SU-DHL-6 (cell line): Measurements from ENCODE around the gene SH2D4B.

Source experiments
- H2AFZ ChIP-seq: fragments of 200-600 bp; sonication (generic); 2 replicates; pipeline ENCODE4 v1.6.1; 2014; ENCODE audit warnings: low read depth, mild to moderate bottlenecking, moderate library complexity, mixed read lengths, antibody characterized with exemption, low read length; ENCODE audit not compliant: severe bottlenecking
- H3F3A ChIP-seq: fragments of 200-600 bp; shearing (Covaris generic); 2 replicates; pipeline ENCODE4 v1.6.0; 2016; ENCODE audit warnings: antibody characterized with exemption, mild to moderate bottlenecking; ENCODE audit not compliant: insufficient read depth
- H3K27ac ChIP-seq: fragments of 200-600 bp; sonication (generic); 2 replicates; pipeline ENCODE4 v1.5.1; 2016; ENCODE audit warnings: low read depth, mild to moderate bottlenecking, low read length, moderate library complexity, mixed read lengths
- H3K27me3 ChIP-seq: fragments of 200-600 bp; sonication (generic), shearing (Covaris generic); 2 replicates; pipeline ENCODE4 v1.6.0; 2014; ENCODE audit warnings: mild to moderate bottlenecking, low read length
- H3K36me3 ChIP-seq: fragments of 200-600 bp; sonication (generic); 2 replicates; pipeline ENCODE4 v1.6.1; 2014; ENCODE audit warnings: mild to moderate bottlenecking, low read length, mixed read lengths
- H3K4me2 ChIP-seq: fragments of 300-600, 200-600 bp; shearing (Covaris generic), sonication (generic); 2 replicates; pipeline ENCODE4 v1.6.0; 2014; ENCODE audit warnings: low read length, low read depth, mild to moderate bottlenecking; ENCODE audit not compliant: poor library complexity, severe bottlenecking
- H3K4me3 ChIP-seq: fragments of 200-600 bp; sonication (generic); 2 replicates; pipeline ENCODE4 v1.5.1; 2014; ENCODE audit warnings: antibody characterized with exemption, low read length, mild to moderate bottlenecking, mixed read lengths; ENCODE audit not compliant: insufficient read depth, poor library complexity, severe bottlenecking
- H3K79me2 ChIP-seq: fragments of 200-600 bp; sonication (generic); 2 replicates; pipeline ENCODE4 v1.6.1; 2014; ENCODE audit warnings: mild to moderate bottlenecking, low read length, moderate library complexity; ENCODE audit not compliant: insufficient read depth
- H3K9ac ChIP-seq: fragments of 200-600 bp; sonication (generic); 2 replicates; pipeline ENCODE4 v1.7.0; 2014; ENCODE audit warnings: mild to moderate bottlenecking, low read length
- H3K9me2 ChIP-seq: fragments of 200-600 bp; sonication (generic); replicated peaks from 2 replicates; pipeline ENCODE4 v1.6.1; 2014; ENCODE audit warnings: low read length; ENCODE audit not compliant: insufficient read depth
- H3K9me3 ChIP-seq: fragments of 200-600 bp; sonication (generic); 2 replicates; pipeline ENCODE4 v1.6.1; 2014; ENCODE audit warnings: low read length, mixed read lengths; ENCODE audit not compliant: insufficient read depth
- H4K20me1 ChIP-seq: fragments of 200-600 bp; sonication (generic); 2 replicates; pipeline ENCODE4 v1.6.1; 2014; ENCODE audit warnings: low read depth, mild to moderate bottlenecking, antibody characterized with exemption, low read length, moderate library complexity, mixed read lengths
- EZH2phosphoT487 ChIP-seq: fragments of 200-600 bp; sonication (generic), shearing (Covaris generic); conservative IDR thresholded peaks from 2 replicates; pipeline ENCODE4 v1.6.1; 2018; ENCODE audit warnings: mild to moderate bottlenecking, antibody characterized with exemption, low read length, moderate library complexity, mixed read lengths
- TF ChIP-seq, protein P1 (sequence below): fragments of 200-600 bp; sonication (generic); IDR thresholded peaks from one replicate; pipeline ENCODE4 v1.5.1; 2017; ENCODE audit warnings: antibody characterized with exemption, mild to moderate bottlenecking, low read length, moderate library complexity; ENCODE audit not compliant: insufficient read depth, poor library complexity, severe bottlenecking

SH2D4B gene

GRCh38 chr10:80691441-80691840 is 153.7 kb downstream of the SH2D4B start:
- no peak overlapping the region for H2AFZ ChIP-seq
- H3K4me2 ChIP-seq = no peak overlapping the region
- H3K4me3 ChIP-seq = no peak overlapping the region
- no peaks in the 10 kb centered on the region for H3K9me3 ChIP-seq
- H3K27ac ChIP-seq = no peak overlapping the region
- no peaks in the 10 kb centered on the region for H3K9me2 ChIP-seq
- no peak overlapping the region for H3K9ac ChIP-seq
- no peaks in the 10 kb centered on the region for H3K36me3 ChIP-seq
- H3K79me2 ChIP-seq = no peaks in the 10 kb centered on the region
- H4K20me1 ChIP-seq = no peaks in the 10 kb centered on the region
- TF ChIP-seq, protein P1, sequence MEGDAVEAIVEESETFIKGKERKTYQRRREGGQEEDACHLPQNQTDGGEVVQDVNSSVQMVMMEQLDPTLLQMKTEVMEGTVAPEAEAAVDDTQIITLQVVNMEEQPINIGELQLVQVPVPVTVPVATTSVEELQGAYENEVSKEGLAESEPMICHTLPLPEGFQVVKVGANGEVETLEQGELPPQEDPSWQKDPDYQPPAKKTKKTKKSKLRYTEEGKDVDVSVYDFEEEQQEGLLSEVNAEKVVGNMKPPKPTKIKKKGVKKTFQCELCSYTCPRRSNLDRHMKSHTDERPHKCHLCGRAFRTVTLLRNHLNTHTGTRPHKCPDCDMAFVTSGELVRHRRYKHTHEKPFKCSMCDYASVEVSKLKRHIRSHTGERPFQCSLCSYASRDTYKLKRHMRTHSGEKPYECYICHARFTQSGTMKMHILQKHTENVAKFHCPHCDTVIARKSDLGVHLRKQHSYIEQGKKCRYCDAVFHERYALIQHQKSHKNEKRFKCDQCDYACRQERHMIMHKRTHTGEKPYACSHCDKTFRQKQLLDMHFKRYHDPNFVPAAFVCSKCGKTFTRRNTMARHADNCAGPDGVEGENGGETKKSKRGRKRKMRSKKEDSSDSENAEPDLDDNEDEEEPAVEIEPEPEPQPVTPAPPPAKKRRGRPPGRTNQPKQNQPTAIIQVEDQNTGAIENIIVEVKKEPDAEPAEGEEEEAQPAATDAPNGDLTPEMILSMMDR = no peak
- no peak for TF ChIP-seq EZH2phosphoT487
- no peaks in the 10 kb centered on the region for H3K27me3 ChIP-seq
- no peaks in the 10 kb centered on the region for H3F3A ChIP-seq

GRCh38 chr10:80693565-80693964 is 155.9 kb downstream of the SH2D4B start:
- TF ChIP-seq, protein P1 = no peak
- TF ChIP-seq EZH2phosphoT487 = no peak
- no peak overlapping the region for H3K4me3 ChIP-seq
- H4K20me1 ChIP-seq = no peaks in the 10 kb centered on the region
- no peaks in the 10 kb centered on the region for H3K27me3 ChIP-seq
- H3K9me2 ChIP-seq = no peaks in the 10 kb centered on the region
- H3F3A ChIP-seq = no peaks in the 10 kb centered on the region
- H3K4me2 ChIP-seq = no peak overlapping the region
- H3K36me3 ChIP-seq = no peaks in the 10 kb centered on the region
- H3K79me2 ChIP-seq = no peaks in the 10 kb centered on the region
- H3K27ac ChIP-seq = no peak overlapping the region
- H3K9ac ChIP-seq = no peak overlapping the region
- no peaks in the 10 kb centered on the region for H3K9me3 ChIP-seq
- no peak overlapping the region for H2AFZ ChIP-seq

GRCh38 chr10:80694930-80695329 is 157.2 kb downstream of the SH2D4B start:
- H3K4me3 ChIP-seq = no peak overlapping the region
- H3K27me3 ChIP-seq = no peaks in the 10 kb centered on the region
- no peaks in the 10 kb centered on the region for H3K79me2 ChIP-seq
- H4K20me1 ChIP-seq = no peaks in the 10 kb centered on the region
- H3F3A ChIP-seq = no peaks in the 10 kb centered on the region
- H2AFZ ChIP-seq = no peak overlapping the region
- no peaks in the 10 kb centered on the region for H3K36me3 ChIP-seq
- no peaks in the 10 kb centered on the region for H3K9me2 ChIP-seq
- H3K9me3 ChIP-seq = no peaks in the 10 kb centered on the region
- TF ChIP-seq, protein P1 = no peak
- no peak for TF ChIP-seq EZH2phosphoT487
- H3K4me2 ChIP-seq = no peak overlapping the region
- H3K9ac ChIP-seq = no peak overlapping the region
- H3K27ac ChIP-seq = no peak overlapping the region
